ENCODE data around the gene SPOCK1.

The SPOCK1 gene

GRCh38 chr5:137296213-137296781 lies 202.8 kb downstream of the SPOCK1 start:
- DNase-seq (ENCODE audit: low read depth in 2 of 2) = no peak

GRCh38 chr5:137294604-137295003 lies 204.5 kb downstream of the SPOCK1 start:
- no peak for DNase-seq (ENCODE audit: low read depth in 2 of 2)

- no peak for DNase-seq (ENCODE audit: low read depth in 2 of 2)
Measured at GRCh38 chr5:137292461-137293027, 206.6 kb downstream of the SPOCK1 start.

GRCh38 chr5:137291436-137291835 lies 207.7 kb downstream of the SPOCK1 start:
- DNase-seq (ENCODE audit: low read depth in 2 of 2) = no peak

- no peak for DNase-seq (ENCODE audit: low read depth in 2 of 2)
Measured at GRCh38 chr5:137291031-137291430, 208.1 kb downstream of the SPOCK1 start.

- DNase-seq (ENCODE audit: low read depth in 2 of 2) = no peak
Measured at GRCh38 chr5:137290373-137290772, 208.8 kb downstream of the SPOCK1 start.

- no peak for DNase-seq (ENCODE audit: low read depth in 2 of 2)
Measured at GRCh38 chr5:137289856-137290255, 209.3 kb downstream of the SPOCK1 start.

GRCh38 chr5:137287569-137287968 lies 211.6 kb downstream of the SPOCK1 start:
- DNase-seq (ENCODE audit: low read depth in 2 of 2) = no peak

GRCh38 chr5:137286025-137286610 lies 213.0 kb downstream of the SPOCK1 start:
- DNase-seq (ENCODE audit: low read depth in 2 of 2) = no peak

- no peak for DNase-seq (ENCODE audit: low read depth in 2 of 2)
Measured at GRCh38 chr5:137283801-137284200, 215.3 kb downstream of the SPOCK1 start.

GRCh38 chr5:137282216-137282615 lies 216.9 kb downstream of the SPOCK1 start:
- no peak for DNase-seq (ENCODE audit: low read depth in 2 of 2)

GRCh38 chr5:137281201-137281600 lies 217.9 kb downstream of the SPOCK1 start:
- no peak for DNase-seq (ENCODE audit: low read depth in 2 of 2)

- DNase-seq (ENCODE audit: low read depth in 2 of 2) = no peak
Measured at GRCh38 chr5:137280656-137281055, 218.5 kb downstream of the SPOCK1 start.

- DNase-seq (ENCODE audit: low read depth in 2 of 2) = no peak
Measured at GRCh38 chr5:137279521-137280231, 219.4 kb downstream of the SPOCK1 start.

GRCh38 chr5:137278476-137278875 lies 220.7 kb downstream of the SPOCK1 start:
- no peak for DNase-seq (ENCODE audit: low read depth in 2 of 2)

- DNase-seq (ENCODE audit: low read depth in 2 of 2) = no peak
Measured at GRCh38 chr5:137275083-137275482, 224.0 kb downstream of the SPOCK1 start.

- DNase-seq (ENCODE audit: low read depth in 2 of 2) = no peak
Measured at GRCh38 chr5:137273511-137273910, 225.6 kb downstream of the SPOCK1 start.

GRCh38 chr5:137272831-137273230 lies 226.3 kb downstream of the SPOCK1 start:
- no peak for DNase-seq (ENCODE audit: low read depth in 2 of 2)

- DNase-seq (ENCODE audit: low read depth in 2 of 2) = no peak
Measured at GRCh38 chr5:137269946-137270345, 229.2 kb downstream of the SPOCK1 start.

GRCh38 chr5:137269274-137269673 lies 229.9 kb downstream of the SPOCK1 start:
- DNase-seq (ENCODE audit: low read depth in 2 of 2) = no peak

GRCh38 chr5:137268646-137269045 lies 230.5 kb downstream of the SPOCK1 start:
- DNase-seq (ENCODE audit: low read depth in 2 of 2) = no peak

GRCh38 chr5:137266186-137266585 lies 232.9 kb downstream of the SPOCK1 start:
- no peak for DNase-seq (ENCODE audit: low read depth in 2 of 2)

GRCh38 chr5:137265457-137265856 lies 233.7 kb downstream of the SPOCK1 start:
- no peak for DNase-seq (ENCODE audit: low read depth in 2 of 2)
